HEK293 (cell line): ENCODE measurements around the gene PLD3.

Source experiments
- GLIS1 ChIP-seq: fragments of 450-650 bp; formaldehyde crosslinking; IDR thresholded peaks from 2 replicates; pipeline ENCODE4 v1.5.1; 2016; ENCODE audit warnings: missing biosample characterization, missing genetic modification characterization
- KLF16 ChIP-seq: fragments of 450-650 bp; formaldehyde crosslinking; IDR thresholded peaks from 2 replicates; pipeline ENCODE4 v1.5.1; 2017; ENCODE audit warnings: missing biosample characterization, missing genetic modification characterization
- PRDM1 ChIP-seq: fragments of 450-650 bp; formaldehyde crosslinking; IDR thresholded peaks from 2 replicates; pipeline ENCODE4; 2016; ENCODE audit warnings: missing biosample characterization, missing genetic modification characterization
- SETDB1 ChIP-seq: IDR thresholded peaks from one replicate; pipeline ENCODE4 v1.6.1; 2017; ENCODE audit warnings: mild to moderate bottlenecking, low read length, moderate library complexity, mixed read lengths; ENCODE audit not compliant: insufficient read length
- SP2 ChIP-seq: fragments of 450-650 bp; formaldehyde crosslinking; IDR thresholded peaks from 2 replicates; pipeline ENCODE4 v1.5.1; 2016; ENCODE audit warnings: missing biosample characterization, missing genetic modification characterization
- ZBTB7A ChIP-seq: fragments of 450-650 bp; formaldehyde crosslinking; IDR thresholded peaks from 2 replicates; pipeline ENCODE4 v1.5.1; 2016; ENCODE audit warnings: low read depth, missing biosample characterization, missing genetic modification characterization
- ZIC2 ChIP-seq: fragments of 450-650 bp; formaldehyde crosslinking; IDR thresholded peaks from 2 replicates; pipeline ENCODE4 v1.5.1; 2016; ENCODE audit warnings: missing biosample characterization, missing genetic modification characterization
- ZNF114 ChIP-seq: fragments of 450-650 bp; formaldehyde crosslinking; IDR thresholded peaks from 2 replicates; pipeline ENCODE4 v1.5.0; 2017; ENCODE audit warnings: missing biosample characterization, missing genetic modification characterization
- ZNF132 ChIP-seq: fragments of 450-650 bp; formaldehyde crosslinking; IDR thresholded peaks from 2 replicates; pipeline ENCODE4 v1.5.1; 2017; ENCODE audit warnings: missing biosample characterization, missing genetic modification characterization, borderline replicate concordance
- ZNF140 ChIP-seq: fragments of 450-650 bp; formaldehyde crosslinking; IDR thresholded peaks from 2 replicates; pipeline ENCODE4 v1.5.1; 2016; ENCODE audit warnings: missing biosample characterization, missing genetic modification characterization
- ZNF175 ChIP-seq: fragments of 450-650 bp; formaldehyde crosslinking; IDR thresholded peaks from 2 replicates; pipeline ENCODE4 v1.5.1; 2016; ENCODE audit warnings: missing biosample characterization, missing genetic modification characterization
- ZNF221 ChIP-seq: fragments of 450-650 bp; formaldehyde crosslinking; IDR thresholded peaks from 2 replicates; pipeline ENCODE4 v1.5.1; 2017; ENCODE audit warnings: missing biosample characterization, missing genetic modification characterization, borderline replicate concordance
- ZNF501 ChIP-seq: fragments of 450-650 bp; formaldehyde crosslinking; IDR thresholded peaks from 2 replicates; pipeline ENCODE4 v1.5.1; 2016; ENCODE audit warnings: missing biosample characterization, missing genetic modification characterization
- ZNF596 ChIP-seq: fragments of 450-650 bp; IDR thresholded peaks from 2 replicates; pipeline ENCODE4 v1.5.0; 2018; ENCODE audit warnings: missing biosample characterization, mild to moderate bottlenecking, missing genetic modification characterization, moderate library complexity
- ZNF660 ChIP-seq: fragments of 450-650 bp; IDR thresholded peaks from 2 replicates; pipeline ENCODE4 v1.5.1; 2018; ENCODE audit warnings: missing biosample characterization, mild to moderate bottlenecking, missing genetic modification characterization
- ZNF785 ChIP-seq: fragments of 450-650 bp; formaldehyde crosslinking; IDR thresholded peaks from 2 replicates; pipeline ENCODE4 v1.5.1; 2016; ENCODE audit warnings: missing biosample characterization, missing genetic modification characterization
- ZNF843 ChIP-seq: fragments of 450-650 bp; formaldehyde crosslinking; IDR thresholded peaks from 2 replicates; pipeline ENCODE4 v1.5.1; 2016; ENCODE audit warnings: missing biosample characterization, missing genetic modification characterization
- TF ChIP-seq, protein P1 (sequence below): fragments of 450-650 bp; formaldehyde crosslinking; IDR thresholded peaks from 2 replicates; pipeline ENCODE4 v1.5.1; 2016; ENCODE audit warnings: missing biosample characterization, missing genetic modification characterization
- TF ChIP-seq, protein P2 (sequence below): fragments of 450-650 bp; formaldehyde crosslinking; IDR thresholded peaks from 2 replicates; pipeline ENCODE4 v1.5.1; 2017; ENCODE audit warnings: missing biosample characterization, missing genetic modification characterization
- TF ChIP-seq, protein P3 (sequence below): fragments of 450-650 bp; formaldehyde crosslinking; IDR thresholded peaks from 2 replicates; pipeline ENCODE4; 2016; ENCODE audit warnings: missing biosample characterization, missing genetic modification characterization
- TF ChIP-seq, protein P4 (sequence below): fragments of 450-650 bp; IDR thresholded peaks from 2 replicates; pipeline ENCODE4 v1.5.1; 2018; ENCODE audit warnings: missing biosample characterization, mild to moderate bottlenecking, missing genetic modification characterization
- TF ChIP-seq, protein P5 (sequence below): fragments of 450-650 bp; formaldehyde crosslinking; IDR thresholded peaks from 2 replicates; pipeline ENCODE4 v1.5.1; 2016; ENCODE audit warnings: missing biosample characterization, missing genetic modification characterization
- TF ChIP-seq, protein P6 (sequence below): fragments of 450-650 bp; formaldehyde crosslinking; IDR thresholded peaks from 2 replicates; pipeline ENCODE4 v1.5.1; 2016; ENCODE audit warnings: missing biosample characterization, missing genetic modification characterization
- TF ChIP-seq, protein P7 (sequence below): fragments of 450-650 bp; formaldehyde crosslinking; IDR thresholded peaks from 2 replicates; pipeline ENCODE4 v1.5.1; 2016; ENCODE audit warnings: missing biosample characterization, missing genetic modification characterization
- TF ChIP-seq, protein P8 (sequence below): fragments of 450-650 bp; formaldehyde crosslinking; IDR thresholded peaks from 2 replicates; pipeline ENCODE4 v1.5.1; 2016; ENCODE audit warnings: missing biosample characterization, missing genetic modification characterization

PLD3 gene

DNA sequence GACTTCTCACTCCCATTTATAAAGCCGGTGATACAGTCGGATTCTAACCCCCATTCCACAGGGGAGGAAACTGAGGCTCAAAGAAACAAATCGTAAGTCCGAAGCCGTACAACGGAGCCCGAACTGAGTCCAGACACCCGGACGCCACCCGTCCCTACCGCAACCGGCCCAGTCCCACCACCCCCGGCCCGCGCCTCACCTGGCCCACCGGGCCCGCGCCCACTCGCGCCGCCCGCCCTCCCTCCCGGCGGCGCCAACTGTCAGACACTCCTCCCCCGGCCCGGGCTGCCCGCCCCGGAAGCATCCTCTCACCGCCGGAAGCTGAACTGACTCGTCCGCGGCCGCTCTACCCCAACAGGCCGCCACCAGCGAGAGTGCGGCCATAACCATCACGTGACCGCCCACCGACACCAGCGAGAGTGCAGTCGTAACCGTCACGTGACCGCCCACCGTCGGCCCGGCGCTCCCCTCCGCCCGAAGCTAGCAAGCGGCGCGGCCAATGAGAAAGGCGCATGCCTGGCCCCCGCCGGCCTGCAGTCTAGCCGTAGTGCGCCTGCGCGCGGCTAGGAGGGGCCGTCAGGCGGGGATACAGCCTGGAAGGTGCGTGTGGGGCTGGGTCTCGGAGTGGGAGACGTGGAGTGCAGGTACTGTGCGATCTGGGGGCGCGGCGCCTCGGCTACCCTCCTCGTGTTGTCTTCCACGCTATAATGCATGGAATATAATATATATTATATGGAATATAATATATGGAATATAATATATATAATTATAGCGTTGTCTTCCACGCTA is at the start of gene PLD3, which contains the start of gene C19orf47 (continued):
- no peak; the same call in 1 of the 2 replicates for TF ChIP-seq ZNF596
- TF ChIP-seq SETDB1: no peak
- peak; percentile 93 for TF ChIP-seq ZNF843 (tag by site-specific recombination)
- peak; percentile 92 for TF ChIP-seq KLF16 (tag by site-specific recombination)
- TF ChIP-seq ZIC2 (tag by site-specific recombination): peak; percentile 77
- TF ChIP-seq ZNF785: peak; percentile 91
- peak; percentile 98 for TF ChIP-seq ZBTB7A (tag by site-specific recombination)
- peak; percentile 99 for TF ChIP-seq SP2
- TF ChIP-seq, protein P1, sequence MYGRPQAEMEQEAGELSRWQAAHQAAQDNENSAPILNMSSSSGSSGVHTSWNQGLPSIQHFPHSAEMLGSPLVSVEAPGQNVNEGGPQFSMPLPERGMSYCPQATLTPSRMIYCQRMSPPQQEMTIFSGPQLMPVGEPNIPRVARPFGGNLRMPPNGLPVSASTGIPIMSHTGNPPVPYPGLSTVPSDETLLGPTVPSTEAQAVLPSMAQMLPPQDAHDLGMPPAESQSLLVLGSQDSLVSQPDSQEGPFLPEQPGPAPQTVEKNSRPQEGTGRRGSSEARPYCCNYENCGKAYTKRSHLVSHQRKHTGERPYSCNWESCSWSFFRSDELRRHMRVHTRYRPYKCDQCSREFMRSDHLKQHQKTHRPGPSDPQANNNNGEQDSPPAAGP: peak; percentile 90
- TF ChIP-seq ZNF114: no peak
- peak; percentile 91 for TF ChIP-seq ZNF501 (tag by site-specific recombination)
- TF ChIP-seq GLIS1 (tag by site-specific recombination): peak; percentile 90
- no peak for TF ChIP-seq ZNF132 (tag by site-specific recombination)
- TF ChIP-seq, protein P2, sequence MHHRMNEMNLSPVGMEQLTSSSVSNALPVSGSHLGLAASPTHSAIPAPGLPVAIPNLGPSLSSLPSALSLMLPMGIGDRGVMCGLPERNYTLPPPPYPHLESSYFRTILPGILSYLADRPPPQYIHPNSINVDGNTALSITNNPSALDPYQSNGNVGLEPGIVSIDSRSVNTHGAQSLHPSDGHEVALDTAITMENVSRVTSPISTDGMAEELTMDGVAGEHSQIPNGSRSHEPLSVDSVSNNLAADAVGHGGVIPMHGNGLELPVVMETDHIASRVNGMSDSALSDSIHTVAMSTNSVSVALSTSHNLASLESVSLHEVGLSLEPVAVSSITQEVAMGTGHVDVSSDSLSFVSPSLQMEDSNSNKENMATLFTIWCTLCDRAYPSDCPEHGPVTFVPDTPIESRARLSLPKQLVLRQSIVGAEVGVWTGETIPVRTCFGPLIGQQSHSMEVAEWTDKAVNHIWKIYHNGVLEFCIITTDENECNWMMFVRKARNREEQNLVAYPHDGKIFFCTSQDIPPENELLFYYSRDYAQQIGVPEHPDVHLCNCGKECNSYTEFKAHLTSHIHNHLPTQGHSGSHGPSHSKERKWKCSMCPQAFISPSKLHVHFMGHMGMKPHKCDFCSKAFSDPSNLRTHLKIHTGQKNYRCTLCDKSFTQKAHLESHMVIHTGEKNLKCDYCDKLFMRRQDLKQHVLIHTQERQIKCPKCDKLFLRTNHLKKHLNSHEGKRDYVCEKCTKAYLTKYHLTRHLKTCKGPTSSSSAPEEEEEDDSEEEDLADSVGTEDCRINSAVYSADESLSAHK: peak; percentile 82; the same call in 1 of the 2 replicates
- TF ChIP-seq, protein P3, sequence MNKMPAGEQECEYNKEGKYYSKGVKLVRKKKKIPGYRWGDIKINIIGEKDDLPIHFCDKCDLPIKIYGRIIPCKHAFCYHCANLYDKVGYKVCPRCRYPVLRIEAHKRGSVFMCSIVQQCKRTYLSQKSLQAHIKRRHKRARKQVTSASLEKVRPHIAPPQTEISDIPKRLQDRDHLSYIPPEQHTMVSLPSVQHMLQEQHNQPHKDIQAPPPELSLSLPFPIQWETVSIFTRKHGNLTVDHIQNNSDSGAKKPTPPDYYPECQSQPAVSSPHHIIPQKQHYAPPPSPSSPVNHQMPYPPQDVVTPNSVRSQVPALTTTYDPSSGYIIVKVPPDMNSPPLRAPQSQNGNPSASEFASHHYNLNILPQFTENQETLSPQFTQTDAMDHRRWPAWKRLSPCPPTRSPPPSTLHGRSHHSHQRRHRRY (tag by site-specific recombination): no peak
- TF ChIP-seq, protein P4, sequence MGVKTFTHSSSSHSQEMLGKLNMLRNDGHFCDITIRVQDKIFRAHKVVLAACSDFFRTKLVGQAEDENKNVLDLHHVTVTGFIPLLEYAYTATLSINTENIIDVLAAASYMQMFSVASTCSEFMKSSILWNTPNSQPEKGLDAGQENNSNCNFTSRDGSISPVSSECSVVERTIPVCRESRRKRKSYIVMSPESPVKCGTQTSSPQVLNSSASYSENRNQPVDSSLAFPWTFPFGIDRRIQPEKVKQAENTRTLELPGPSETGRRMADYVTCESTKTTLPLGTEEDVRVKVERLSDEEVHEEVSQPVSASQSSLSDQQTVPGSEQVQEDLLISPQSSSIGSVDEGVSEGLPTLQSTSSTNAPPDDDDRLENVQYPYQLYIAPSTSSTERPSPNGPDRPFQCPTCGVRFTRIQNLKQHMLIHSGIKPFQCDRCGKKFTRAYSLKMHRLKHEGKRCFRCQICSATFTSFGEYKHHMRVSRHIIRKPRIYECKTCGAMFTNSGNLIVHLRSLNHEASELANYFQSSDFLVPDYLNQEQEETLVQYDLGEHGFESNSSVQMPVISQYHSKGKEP (tag by site-specific recombination): peak; percentile 79
- TF ChIP-seq, protein P5, sequence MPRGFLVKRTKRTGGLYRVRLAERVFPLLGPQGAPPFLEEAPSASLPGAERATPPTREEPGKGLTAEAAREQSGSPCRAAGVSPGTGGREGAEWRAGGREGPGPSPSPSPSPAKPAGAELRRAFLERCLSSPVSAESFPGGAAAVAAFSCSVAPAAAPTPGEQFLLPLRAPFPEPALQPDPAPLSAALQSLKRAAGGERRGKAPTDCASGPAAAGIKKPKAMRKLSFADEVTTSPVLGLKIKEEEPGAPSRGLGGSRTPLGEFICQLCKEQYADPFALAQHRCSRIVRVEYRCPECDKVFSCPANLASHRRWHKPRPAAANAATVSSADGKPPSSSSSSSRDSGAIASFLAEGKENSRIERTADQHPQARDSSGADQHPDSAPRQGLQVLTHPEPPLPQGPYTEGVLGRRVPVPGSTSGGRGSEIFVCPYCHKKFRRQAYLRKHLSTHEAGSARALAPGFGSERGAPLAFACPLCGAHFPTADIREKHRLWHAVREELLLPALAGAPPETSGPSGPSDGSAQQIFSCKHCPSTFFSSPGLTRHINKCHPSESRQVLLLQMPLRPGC (tag by site-specific recombination): peak; percentile 82
- TF ChIP-seq, protein P6, sequence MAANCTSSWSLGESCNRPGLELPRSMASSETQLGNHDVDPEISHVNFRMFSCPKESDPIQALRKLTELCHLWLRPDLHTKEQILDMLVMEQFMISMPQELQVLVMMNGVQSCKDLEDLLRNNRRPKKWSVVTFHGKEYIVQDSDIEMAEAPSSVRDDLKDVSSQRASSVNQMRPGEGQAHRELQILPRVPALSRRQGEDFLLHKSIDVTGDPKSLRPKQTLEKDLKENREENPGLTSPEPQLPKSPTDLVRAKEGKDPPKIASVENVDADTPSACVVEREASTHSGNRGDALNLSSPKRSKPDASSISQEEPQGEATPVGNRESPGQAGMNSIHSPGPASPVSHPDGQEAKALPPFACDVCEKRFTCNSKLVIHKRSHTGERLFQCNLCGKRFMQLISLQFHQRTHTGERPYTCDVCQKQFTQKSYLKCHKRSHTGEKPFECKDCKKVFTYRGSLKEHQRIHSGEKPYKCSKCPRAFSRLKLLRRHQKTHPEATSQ (tag by site-specific recombination): peak; percentile 87
- TF ChIP-seq ZNF140: peak; percentile 87
- TF ChIP-seq, protein P7, sequence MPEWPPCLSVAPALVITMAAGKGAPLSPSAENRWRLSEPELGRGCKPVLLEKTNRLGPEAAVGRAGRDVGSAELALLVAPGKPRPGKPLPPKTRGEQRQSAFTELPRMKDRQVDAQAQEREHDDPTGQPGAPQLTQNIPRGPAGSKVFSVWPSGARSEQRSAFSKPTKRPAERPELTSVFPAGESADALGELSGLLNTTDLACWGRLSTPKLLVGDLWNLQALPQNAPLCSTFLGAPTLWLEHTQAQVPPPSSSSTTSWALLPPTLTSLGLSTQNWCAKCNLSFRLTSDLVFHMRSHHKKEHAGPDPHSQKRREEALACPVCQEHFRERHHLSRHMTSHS: 0 out of 2 replicates have a peak, but pooled peaks have one; percentile 30
- peak; percentile 100; the same call in 1 of the 2 replicates for TF ChIP-seq ZNF175 (tag by site-specific recombination)
- TF ChIP-seq, protein P8, sequence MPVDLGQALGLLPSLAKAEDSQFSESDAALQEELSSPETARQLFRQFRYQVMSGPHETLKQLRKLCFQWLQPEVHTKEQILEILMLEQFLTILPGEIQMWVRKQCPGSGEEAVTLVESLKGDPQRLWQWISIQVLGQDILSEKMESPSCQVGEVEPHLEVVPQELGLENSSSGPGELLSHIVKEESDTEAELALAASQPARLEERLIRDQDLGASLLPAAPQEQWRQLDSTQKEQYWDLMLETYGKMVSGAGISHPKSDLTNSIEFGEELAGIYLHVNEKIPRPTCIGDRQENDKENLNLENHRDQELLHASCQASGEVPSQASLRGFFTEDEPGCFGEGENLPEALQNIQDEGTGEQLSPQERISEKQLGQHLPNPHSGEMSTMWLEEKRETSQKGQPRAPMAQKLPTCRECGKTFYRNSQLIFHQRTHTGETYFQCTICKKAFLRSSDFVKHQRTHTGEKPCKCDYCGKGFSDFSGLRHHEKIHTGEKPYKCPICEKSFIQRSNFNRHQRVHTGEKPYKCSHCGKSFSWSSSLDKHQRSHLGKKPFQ: peak; percentile 78; the same call in 1 of the 2 replicates
- peak; percentile 88 for TF ChIP-seq ZNF660 (tag by site-specific recombination)
- peak; percentile 99 for TF ChIP-seq PRDM1 (tag by site-specific recombination)
- TF ChIP-seq ZNF221 (tag by site-specific recombination): peak; percentile 95; the same call in 1 of the 2 replicates
